CD4-positive, alpha-beta T cell treated with Interleukin-4 for 4 hours (primary cell): Measurements from ENCODE around the gene STPG4.
"Not testable (repeated sequence)": the region's sequence is repeated elsewhere in the genome, so short reads cannot be mapped to it uniquely, and the experiment has no call there.

ENCODE experiments used
- DNase-seq: peaks from one replicate; pipeline ENCODE4 v3.0.0-alpha.2; 2020

Gene STPG4, protein sequence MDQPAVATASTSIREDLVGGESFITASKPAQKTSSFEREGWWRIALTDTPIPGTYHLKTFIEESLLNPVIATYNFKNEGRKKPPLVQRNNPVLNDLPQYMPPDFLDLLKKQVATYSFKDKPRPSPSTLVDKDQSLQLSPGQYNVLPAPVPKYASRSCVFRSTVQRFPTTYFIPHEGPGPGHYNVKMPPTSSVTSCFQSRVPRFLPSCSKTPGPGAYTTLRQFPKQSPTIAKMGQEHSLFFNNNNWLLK

DNA sequence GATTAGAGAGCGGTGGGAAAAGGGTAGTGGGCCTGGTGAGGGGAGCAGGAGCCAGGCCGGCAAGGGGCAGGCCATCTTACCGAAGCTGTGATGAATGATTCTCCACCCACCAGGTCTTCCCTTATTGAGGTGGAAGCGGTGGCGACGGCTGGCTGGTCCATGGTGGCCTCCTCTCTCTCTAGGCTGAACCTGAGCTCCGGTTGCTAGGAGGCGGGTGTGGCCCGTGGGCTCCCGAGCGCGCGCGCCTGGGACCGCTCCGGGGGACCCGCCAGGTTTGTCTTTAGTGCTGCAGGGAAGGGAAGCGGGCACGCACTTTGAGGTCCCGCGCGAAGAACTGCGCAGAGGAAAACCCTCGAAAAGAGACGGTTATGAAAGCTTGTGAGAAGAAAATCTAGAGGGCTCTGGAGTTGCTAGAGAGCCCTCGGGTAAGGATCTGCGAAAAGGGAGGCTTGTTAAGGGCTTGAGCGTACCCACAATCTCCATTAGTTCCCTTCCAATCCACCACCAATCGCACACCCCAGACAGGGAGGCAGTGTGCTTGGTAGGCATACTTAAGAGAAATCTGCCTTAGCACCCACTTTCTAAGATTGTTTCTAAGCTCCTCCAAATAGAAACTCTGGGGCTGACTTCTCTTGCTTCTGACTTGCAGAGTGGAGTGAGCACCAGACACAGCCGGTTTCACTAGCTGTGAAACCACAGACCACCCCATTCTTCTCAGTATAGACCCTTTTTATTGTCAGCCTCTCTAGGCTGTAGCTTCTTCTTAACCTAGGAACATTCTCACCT, at the start of gene STPG4:
TSS of gene STPG4 (minus strand) at position 218 of the 786 bp plus-strand sequence. CDS start at position 161, 57 bp downstream.
- DNase-seq, result no peak

DNA sequence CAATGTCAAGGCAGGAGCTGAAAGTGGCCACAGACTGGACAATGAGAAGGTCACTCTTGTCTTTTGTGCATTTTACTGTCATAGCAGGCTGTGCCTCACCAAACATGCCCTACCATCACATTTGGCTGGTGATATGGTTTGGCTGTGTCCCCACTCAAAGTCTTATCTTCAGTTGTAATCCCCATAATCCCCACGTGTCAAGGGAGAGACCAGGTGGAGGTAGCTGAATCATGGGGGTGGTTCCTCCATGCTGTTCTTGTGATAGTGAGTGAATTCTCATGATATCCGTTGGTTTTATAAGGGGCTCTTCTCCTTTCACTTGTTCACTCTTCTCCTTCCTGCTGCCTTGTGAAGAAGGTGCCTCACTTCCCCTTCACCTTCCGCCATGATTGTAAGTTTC, 49.6 kb upstream of the STPG4 start:
- no peak for DNase-seq

DNA sequence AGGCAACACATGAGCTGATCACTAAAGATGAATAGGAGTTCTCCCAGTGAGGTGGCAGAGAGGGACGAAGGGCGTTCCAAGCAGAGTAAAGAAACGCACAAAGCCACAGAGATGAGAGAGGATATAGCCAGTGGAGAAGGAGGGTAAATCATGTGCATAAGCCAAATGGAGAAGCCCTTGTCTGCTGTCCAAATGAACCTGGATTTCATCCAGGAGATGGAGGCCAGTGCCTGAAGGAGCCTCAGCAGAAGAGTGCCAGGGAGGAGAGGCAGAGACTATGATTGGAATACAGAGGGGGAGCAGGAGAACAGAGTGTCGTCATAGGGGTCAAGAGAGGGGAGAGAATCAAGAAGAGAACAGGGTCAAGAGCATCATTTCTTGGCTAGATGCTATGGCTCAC, 48.9 kb upstream of the STPG4 start:
- no peak for DNase-seq

DNA sequence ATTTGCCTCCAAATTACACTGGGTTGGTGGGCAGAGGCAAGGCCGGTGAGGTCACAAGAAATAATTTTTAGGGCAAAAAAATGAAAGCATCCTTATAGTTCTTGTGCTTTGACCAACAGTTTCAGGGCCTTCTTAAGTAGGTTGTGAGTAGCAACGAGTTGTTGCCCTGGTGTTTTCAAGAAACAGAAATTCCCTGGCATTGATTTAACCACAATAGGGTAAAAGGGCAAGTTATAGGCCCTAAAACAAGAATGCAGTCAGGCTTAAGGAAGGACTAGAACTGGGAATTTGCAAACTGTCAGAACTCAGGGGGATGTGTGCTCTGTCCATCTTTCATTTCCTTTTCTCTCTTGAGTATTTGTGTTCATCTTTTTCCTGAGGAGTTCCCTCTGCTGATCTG, 46.1 kb upstream of the STPG4 start:
- DNase-seq, result no peak

DNA sequence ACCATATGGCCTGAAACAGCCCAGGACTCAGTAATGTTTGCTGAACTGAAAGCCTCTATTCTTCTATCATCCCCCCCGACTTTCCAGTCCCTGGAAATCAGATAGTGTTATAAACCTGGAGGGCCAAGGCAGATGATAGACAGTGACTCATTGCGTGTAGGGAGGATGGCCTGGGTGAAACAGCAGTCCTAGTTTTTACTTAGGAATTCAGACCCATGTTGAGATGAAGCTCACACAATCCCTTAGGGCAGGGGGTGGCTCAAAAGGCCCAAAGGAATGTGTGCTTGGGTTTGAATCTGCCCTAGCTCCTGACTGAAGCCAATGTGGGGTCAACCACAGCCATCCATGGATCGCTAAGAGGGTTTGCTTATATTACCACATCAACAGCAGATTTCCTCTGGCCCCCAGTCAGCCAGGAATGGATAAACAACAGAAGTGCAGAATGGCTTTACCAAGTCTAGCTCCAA, 43.9 kb upstream of the STPG4 start:
- DNase-seq, result no peak

DNA sequence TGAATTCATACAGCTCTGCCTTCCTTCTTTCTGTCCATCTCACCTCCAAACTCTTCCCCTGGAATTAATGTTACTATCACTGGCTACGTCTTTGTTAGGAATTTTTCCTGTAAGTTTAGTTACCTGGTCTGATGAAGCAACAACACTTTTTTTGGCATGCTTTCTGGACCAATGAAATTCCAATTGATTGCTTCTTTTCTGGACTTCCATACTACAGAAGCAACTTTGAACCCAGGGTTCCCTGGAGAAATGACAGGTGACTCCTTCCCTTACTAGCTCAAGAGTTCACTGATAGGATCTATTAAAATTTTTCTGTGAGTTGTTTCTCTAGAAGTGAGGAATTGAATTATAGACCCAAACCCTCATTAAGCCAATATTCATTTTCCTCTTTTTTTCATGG, 41.4 kb upstream of the STPG4 start:
- DNase-seq, result no peak

DNA sequence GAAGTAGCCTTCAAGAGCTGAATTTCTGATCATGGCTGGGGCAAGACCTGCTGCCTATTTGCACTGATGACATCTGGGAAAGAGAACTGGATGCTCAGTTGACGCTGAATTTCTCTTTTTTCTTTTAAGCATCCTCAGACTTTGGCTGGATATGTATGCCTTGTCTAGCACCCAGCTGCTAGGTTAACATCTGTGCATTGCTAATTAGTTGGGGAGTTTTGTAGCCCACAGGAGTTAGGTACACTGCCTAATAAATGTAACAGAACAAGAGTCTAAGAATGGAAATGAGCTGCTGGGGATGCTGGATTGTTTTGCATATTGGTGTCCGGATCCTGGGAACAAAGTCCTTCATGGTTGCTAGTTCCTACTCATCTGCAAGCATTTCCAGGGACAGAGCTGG, 40.9 kb upstream of the STPG4 start:
- no peak for DNase-seq

DNA sequence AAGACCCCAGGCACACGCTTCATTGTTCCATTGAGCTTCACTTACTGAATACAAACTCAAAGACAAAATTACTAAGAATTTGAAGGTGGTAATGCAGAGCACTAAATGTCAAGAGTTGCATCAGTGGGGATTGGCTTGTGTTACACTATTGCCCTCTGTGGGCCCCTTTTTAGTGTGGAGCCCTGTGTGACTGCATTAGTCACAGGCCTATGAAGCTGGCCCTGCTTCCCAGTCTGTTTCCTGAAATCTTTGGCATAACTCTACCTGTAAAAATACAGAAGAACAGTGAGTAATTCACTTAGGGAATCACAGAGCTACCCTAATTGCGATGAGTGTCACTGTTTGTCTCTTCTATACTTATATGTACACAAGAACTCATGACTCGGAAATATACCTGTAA, 40.0 kb upstream of the STPG4 start:
- DNase-seq, result no peak

DNA sequence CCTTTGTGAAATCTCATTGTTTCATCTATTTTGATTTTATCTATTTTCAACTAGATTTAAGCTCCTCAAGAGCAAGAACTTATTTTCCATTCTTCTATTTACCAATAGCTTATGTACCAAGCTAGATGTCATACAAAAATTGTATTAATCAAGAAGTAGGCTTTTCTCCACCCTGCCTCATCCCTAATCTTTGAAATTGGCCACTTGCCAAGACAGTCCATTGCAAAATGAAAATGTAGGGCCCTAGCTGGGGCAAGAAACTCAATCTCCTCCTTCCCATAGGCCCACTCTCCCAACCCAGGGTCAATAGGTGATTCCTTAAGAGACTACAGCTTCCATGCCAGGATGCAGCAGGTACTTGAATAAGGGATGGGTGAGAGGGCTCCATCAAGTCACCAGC, 39.3 kb upstream of the STPG4 start:
- no peak for DNase-seq

DNA sequence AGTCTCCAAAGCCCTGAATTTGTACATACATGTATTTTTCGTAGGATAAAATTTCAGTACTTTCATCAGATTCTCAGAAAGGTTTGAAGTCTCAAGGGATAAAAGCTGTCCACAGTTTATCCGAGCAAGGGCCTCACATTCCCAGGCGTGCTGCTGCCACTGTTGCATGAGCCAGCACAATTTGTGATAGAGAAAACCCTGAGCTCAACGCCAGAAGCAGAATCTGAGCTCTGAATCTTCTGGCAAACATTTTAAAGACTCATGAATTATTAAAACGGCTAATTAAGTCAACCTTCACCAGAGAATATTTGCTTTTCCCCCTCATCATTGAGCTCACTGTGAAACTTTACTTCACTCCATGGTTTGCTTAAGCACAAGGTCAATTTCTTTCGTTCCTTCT, 38.5 kb upstream of the STPG4 start:
- no peak for DNase-seq

DNA sequence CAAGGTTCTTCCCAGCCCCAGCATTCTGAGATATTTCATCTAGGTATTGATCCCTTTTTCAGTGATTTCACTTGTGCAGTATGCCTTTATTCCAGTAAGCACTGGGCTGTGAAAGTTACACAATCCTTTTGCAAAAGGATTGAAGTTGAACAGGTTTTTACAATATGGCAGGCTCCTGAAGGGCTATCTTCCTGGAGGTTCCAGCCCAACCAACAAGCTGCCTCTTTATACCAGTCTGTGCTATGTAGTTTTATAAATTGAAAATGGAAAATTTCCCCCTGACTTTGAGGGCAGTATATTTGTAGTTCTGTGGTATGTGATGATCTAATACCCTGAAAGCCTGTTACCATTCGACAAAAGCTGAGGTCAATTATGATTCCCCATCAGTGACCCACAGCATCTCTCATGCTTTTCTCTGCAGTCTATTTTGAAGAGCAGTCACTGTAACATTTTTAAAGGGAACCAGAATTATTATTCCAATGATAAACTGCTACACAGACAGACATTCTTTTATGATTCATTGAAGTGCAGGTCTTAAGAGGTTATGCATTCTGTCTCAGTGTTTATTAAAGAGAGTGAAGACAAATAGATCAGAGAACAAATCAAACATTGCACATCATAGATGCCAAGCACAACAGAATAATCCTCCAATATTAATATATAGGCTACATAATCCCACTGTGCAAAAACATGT, 35.2 kb upstream of the STPG4 start:
- no peak for DNase-seq

DNA sequence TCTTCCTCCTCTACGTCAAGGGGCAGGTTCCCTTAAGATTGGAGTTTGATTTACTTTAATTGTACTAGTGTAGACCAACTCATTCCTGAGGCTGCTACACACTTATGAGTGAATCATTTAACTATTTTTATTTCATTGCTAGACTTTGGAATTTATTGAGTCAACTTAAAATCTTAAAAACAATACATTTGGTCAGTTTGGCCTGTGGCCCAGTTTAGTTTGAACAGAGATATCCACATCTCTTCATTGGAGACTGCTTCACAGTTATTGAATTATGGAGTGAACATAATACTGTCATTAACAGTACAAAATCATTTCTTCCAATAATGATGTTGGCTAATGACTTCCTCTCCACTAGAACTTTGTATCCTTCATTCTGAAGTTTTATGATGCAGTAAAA, 34.5 kb upstream of the STPG4 start:
- no peak for DNase-seq

DNA sequence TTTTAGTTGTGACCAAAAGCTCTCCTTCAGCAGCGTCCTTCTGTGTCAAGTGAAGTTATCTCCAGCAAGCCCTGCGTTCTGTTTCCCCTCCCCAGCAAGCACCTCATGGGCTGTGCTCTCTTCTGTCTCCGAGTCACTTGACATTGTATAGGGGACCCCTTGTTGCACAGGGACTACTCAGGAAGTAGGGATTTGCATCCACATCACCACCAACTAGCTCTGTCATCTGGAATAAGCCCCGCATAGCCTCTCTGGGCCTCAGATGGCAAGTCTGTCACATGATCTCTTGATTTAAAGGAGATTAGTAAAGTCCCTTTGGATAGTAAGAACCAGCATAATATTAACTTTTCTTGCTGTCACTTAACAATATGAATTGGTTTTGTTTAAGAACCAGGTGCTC, 32.0 kb upstream of the STPG4 start:
- DNase-seq, result no peak

DNA sequence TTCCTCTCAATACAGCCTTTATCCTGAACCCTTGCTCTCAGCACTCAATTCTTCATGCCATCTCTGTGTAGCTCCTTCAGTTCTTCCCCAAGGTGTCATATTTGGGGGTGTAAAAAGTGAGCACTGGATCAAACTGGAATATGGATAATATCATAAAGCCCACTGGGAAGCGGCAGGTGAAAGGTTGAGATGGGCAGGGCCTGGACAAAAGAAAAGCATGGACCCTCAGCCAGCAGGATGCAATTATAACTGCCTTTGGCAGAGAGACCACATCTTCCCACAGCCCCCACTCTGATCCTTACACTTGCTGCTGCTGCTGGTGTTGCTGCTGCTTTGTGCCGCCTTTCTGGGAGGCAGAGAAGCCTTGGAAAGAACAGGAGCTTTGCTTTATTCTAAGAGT, 31.2 kb upstream of the STPG4 start:
- no peak for DNase-seq

DNA sequence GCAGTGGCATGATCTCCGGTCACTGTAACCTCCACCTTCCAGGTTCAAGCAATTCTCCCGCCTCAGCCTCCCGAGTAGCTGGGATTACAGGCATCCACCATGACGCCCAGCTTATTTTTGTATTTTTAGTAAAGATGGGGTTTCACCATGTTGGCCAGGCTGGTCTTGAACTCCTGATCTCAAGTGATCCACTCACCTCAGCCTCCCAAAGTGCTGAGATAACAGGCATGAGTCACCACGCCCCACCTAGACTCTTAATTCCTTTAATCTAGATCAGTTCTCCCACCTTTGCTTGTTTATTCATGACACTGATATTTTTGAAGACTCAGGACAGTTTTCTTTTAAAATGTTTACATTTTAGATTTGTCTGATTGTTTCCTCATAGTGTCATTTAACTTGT, 30.0 kb upstream of the STPG4 start:
- not testable (repeated sequence) for DNase-seq

DNA sequence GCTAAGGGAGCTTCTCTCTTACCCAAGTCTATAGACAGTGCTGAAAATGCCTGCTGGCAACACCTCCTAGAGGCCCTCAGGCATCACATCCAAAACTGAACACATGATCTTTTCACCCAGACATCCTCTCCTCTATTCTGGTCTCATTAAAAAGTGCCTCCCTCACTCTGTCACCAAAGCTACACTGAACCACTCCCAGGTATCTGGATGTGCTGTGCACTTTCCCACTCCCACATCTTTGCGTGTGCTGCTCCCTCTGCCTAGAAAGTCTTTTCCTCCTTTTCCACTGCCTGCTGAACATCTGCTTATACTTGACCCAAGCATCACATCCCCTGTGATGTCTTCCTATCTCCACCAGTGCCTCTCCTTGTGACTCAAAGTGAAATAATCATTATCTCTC, 26.1 kb upstream of the STPG4 start:
- no peak for DNase-seq

DNA sequence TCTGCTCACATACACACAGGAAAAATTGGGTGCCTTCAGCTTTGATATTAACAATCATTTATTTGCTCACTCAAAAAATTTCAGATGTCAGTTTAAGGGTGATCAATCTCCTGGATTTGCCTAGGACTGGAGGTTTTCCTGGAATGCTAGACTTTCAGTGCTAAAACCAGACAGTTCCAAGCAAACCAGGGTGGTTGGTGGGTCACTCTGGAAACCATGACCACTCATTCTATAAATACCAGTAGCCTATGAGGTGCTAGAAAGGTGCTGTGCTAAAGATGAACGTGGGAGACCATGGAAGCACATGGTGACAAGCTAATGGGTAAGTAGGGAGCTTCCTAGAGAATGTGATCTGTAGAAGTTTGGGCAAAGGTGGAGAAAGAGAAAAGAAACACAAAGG, 25.4 kb upstream of the STPG4 start:
- no peak for DNase-seq

DNA sequence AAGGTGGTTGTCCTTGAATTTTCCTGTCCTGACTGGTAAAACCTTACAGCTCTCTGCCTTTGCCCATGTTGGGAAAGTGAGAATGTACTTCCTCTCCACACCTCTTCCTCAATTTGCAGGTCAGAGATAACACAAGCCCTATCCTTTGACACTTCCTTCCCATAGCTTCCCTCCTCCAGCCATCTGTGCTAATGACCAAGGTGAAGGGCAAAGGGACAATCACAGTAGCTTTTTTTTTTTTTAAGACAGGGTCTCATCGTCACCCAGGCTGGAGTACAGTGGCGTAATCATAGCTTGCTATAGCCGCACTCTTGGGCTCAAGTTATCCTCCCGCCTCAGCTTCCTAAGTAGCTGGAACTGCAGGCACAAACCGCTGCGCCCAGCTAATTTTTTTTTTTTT, 24.3 kb upstream of the STPG4 start:
- no peak for DNase-seq

DNA sequence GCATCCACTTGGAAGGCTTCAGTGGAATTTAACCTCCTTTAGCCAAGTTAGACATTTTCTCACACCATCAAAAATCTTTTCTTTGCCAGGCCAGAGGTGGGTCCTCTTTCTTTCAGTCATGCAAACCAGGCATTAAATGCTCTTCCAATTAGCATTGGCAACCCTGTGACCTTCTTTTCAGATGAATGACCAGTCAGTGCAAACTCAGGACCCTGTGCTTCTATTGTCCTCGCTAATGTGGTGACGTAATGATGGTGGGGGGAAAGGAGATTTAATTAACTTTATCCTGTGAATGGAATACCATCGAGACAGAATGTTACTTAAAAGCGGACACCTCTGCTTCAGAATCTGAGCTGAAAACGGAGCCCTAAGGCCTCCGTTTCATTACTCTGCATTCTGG, 23.2 kb upstream of the STPG4 start:
- no peak for DNase-seq

DNA sequence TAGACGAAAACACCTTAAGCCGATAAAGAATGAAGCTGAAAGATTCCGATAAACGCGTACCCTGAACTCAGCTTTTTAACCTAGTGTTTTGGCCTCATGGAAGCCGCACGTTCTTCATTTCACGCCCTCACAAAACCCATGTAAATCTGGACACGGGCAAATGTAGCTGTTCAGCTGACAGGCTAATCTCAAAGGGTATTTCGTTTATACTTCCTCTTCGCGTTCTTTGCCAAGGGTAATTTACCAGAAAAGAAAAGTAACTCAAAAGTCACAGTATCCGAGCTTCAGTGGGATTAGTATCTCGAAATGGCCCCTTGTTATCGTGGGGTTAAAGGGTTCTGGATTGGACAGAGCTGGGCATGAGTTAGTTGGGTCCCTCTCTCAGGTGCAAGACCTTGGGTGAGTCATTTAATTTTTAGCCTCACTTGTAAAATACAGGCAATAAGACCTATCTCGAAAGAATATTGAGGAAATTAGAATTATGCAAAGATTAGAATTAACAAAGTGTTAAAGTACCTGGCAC, 22.0 kb upstream of the STPG4 start:
- no peak for DNase-seq

DNA sequence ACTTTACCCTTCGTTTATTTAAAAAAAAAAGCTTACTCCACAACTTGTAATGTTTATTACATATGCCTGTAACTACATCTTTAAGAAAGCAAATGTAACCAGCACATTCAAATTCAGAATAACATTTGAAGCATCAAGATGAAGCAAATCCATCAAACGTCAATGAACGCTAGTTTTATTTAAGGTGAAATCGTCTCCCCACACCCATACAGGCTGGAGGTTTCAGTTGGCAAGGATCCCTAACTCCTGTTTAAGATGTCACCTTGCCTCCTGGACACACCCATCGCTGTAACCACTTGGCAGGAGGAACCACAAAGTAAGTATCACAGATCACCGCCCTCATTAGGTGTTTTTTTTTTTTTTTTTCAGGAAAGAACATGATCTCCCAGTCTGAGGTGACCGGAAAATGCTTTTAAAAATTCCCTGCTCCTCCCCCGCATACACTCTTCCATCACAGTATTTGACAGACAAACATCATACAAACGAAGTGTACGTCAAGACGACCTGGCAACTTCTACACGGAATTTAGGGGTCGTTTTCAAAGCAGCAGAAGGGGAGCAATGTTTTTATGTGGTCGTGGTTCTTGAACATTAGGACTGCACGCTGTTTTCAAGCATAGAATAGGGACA, 19.7 kb upstream of the STPG4 start:
- peak; percentile 52 for DNase-seq

DNA sequence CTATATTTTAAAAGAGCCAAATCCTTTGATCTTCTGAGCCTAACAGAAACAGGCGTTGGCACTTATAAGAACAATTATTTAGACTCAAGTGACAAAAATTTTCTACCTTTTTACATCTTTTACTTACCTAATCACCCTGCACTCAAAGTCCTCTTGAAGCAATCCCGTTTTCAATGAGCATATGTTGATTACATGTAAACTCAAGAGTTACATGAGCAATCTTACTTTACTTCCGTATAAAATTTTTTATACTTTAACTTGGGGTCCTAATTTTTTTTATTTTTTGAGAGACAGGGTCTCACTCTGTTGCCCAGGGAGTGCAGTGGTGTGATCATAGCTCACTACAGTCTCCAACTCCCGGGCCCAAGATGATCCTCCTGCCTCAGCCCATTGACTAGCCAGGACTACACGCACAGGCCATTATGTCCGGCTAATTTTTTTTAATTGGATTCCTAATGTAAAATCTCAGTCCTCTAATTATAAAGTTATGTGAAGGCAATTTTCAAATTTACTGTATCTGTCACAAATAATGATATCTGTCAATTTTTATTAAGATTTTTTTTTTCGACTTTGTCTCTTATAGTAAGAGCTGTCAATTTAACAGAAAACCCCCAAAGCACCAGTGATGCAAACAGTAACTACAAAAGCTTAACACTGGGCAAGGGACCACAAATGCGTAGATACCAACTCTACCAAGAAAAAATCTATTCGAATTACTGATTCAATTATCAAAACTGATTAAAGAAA, 19.1 kb upstream of the STPG4 start:
- no peak for DNase-seq
